ENCODE measurements around the gene MUC3A. TPM values are rescaled to one million over a fixed set of nuclear protein-coding genes. Genes with fewer than 3 reads are reported as not detected.

The MUC3A gene
- total and polyA plus RNA-seq, 2 of the 13 experiments (the other 11 are each of a cell fraction or from before 2014, with no cell fraction given): 0.01 TPM; not detected in 1

GRCh38 chr7:100959894-100960293 lies 10.6 kb downstream of the MUC3A start:
- POLR2A ChIA-PET: no interaction called here
- intact Hi-C loops (cut with micrococcal nuclease; ENCODE audit: unreplicated experiment): no loop called here

GRCh38 chr7:100962537-100962936 lies 13.2 kb downstream of the MUC3A start:
- FAIRE-seq (no peak), DNase-seq (ENCODE audit: low spot score) (no peak), ATAC-seq (no peak)
- no peak overlapping the region for H3K27ac ChIP-seq (ENCODE audit: extremely low read length, insufficient read depth, low read length)
- no peak overlapping the region for H2AFZ ChIP-seq (ENCODE audit: low read length)
- H3K9ac ChIP-seq (ENCODE audit: insufficient read depth, low read depth, low read length): no peak overlapping the region
- no peaks in the 10 kb centered on the region for H3K79me2 ChIP-seq (ENCODE audit: insufficient read depth, low read length)
- no peak overlapping the region for H3K4me3 ChIP-seq (replicated peaks in 1 of 3; ENCODE audit: insufficient read depth in 1 of 3, low read depth in 2 of 3, low read length in 3 of 3)
- no peaks in the 10 kb centered on the region for H3K9me3 ChIP-seq (ENCODE audit: low read length)
- intact Hi-C loops (cut with micrococcal nuclease; ENCODE audit: unreplicated experiment): no loop called here
- ChIA-PET CTCF (ENCODE audit: low intra/inter-chr PET ratio, low total read pairs) (no interaction called here), POLR2A (no interaction called here)
- no peak overlapping the region for H3K4me2 ChIP-seq (ENCODE audit: low read depth, low read length)
- 0 out of 2 replicates have a peak, but pooled peaks cover 10% of the 10 kb centered on the region for H3K4me1 ChIP-seq (ENCODE audit: insufficient read depth, low read length)
- in situ Hi-C loops (cut with HindIII; ENCODE audit: extremely low pct_ligation_motif_present, low pct_unique_long_range_greater_than_20kb): no loop called here
- no TSS peak for BruUV-seq (replicated peaks)
- no peaks in the 10 kb centered on the region for H4K20me1 ChIP-seq (ENCODE audit: insufficient read depth, low read length)
- 39% methylated on average over 3 of the region's 3 CpGs for WGBS (ENCODE audit: low lambda C conversion rate)
- no peaks in the 10 kb centered on the region for H3K36me3 ChIP-seq (replicated peaks in 1 of 2; ENCODE audit: control insufficient read depth in 1 of 2, insufficient read depth in 2 of 2, low read length in 2 of 2)
- H3K27me3 ChIP-seq (ENCODE audit: control insufficient read depth in 1 of 2, insufficient read depth in 2 of 2, low read length in 2 of 2): peaks cover 12 to 34% of the 10 kb centered on the region in 2 experiments
- TF ChIP-seq ZSCAN25 (CRISPR knock-in tag; IDR thresholded peaks at IDR 0.05): no peak
- no peak for TF ChIP-seq FOXA1 (IDR thresholded peaks at IDR 0.05)
- no peak for TF ChIP-seq FOXA1 (CRISPR knock-in tag; IDR thresholded peaks at IDR 0.05)
- no peak for TF ChIP-seq NRL (CRISPR knock-in tag; IDR thresholded peaks at IDR 0.05; ENCODE audit: borderline replicate concordance)
- TF ChIP-seq HMGXB4 (CRISPR knock-in tag; IDR thresholded peaks at IDR 0.05; ENCODE audit: borderline replicate concordance in 1 of 2, low read depth in 1 of 2): no peak
- no peak for TF ChIP-seq ZNF484 (CRISPR knock-in tag; IDR thresholded peaks at IDR 0.05; ENCODE audit: borderline replicate concordance, low read depth)
- TF ChIP-seq BRCA1 (CRISPR knock-in tag; IDR thresholded peaks at IDR 0.05): no peak

More at GRCh38 chr7:100959894-100960293, 10.6 kb downstream of the MUC3A start:
- Histone ChIP-seq H3K36me3 (replicated peaks in 1 of 2; ENCODE audit: control insufficient read depth in 1 of 2, insufficient read depth in 2 of 2, low read length in 2 of 2) (no peaks in the 10 kb centered on the region), H3K27me3 (ENCODE audit: control insufficient read depth in 1 of 2, insufficient read depth in 2 of 2, low read length in 2 of 2) (peaks cover 3 to 23% of the 10 kb centered on the region in 2 experiments; a peak in 4 of 5 replicates), H3K9me3 (ENCODE audit: low read length) (no peaks in the 10 kb centered on the region), H3K27ac (ENCODE audit: extremely low read length, insufficient read depth, low read length) (no peak overlapping the region), H3K9ac (ENCODE audit: insufficient read depth, low read depth, low read length) (no peak overlapping the region), H2AFZ (ENCODE audit: low read length) (no peak overlapping the region), H3K4me1 (ENCODE audit: insufficient read depth, low read length) (no peaks in the 10 kb centered on the region), H4K20me1 (ENCODE audit: insufficient read depth, low read length) (no peaks in the 10 kb centered on the region), H3K4me2 (ENCODE audit: low read depth, low read length) (no peak overlapping the region), H3K4me3 (replicated peaks in 1 of 3; ENCODE audit: insufficient read depth in 1 of 3, low read depth in 2 of 3, low read length in 3 of 3) (no peak overlapping the region), H3K79me2 (ENCODE audit: insufficient read depth, low read length) (no peaks in the 10 kb centered on the region)
- in situ Hi-C loops (cut with HindIII; ENCODE audit: extremely low pct_ligation_motif_present, low pct_unique_long_range_greater_than_20kb): no loop called here
- FAIRE-seq (no peak), ATAC-seq (no peak), DNase-seq (ENCODE audit: low spot score) (no peak)
- CTCF ChIA-PET (ENCODE audit: low intra/inter-chr PET ratio, low total read pairs): no interaction called here
- no TSS peak for BruUV-seq (replicated peaks)
- WGBS (ENCODE audit: low lambda C conversion rate): 15% methylated on average over 2 of the region's 2 CpGs
- TF ChIP-seq FOXP1 (IDR thresholded peaks at IDR 0.05): 0 out of 2 replicates have a peak, but pooled peaks have one; percentile 0
- no peak for TF ChIP-seq FOXP1 (CRISPR knock-in tag; IDR thresholded peaks at IDR 0.05)
- TF ChIP-seq ZNF639 (CRISPR knock-in tag; conservative IDR thresholded peaks at IDR 0.05): no peak
- 0 out of 2 replicates have a peak, but pooled peaks have one; percentile 79 for TF ChIP-seq SOX6 (IDR thresholded peaks at IDR 0.05)
- no peak for TF ChIP-seq SOX6 (CRISPR knock-in tag; IDR thresholded peaks at IDR 0.05)

Measured in HepG2 (cell line).